Measurements from ENCODE around the gene PIP.
"Not testable (repeated sequence)": the region's sequence is repeated elsewhere in the genome, so short reads cannot be mapped to it uniquely, and the experiment has no call there.

The PIP gene, protein sequence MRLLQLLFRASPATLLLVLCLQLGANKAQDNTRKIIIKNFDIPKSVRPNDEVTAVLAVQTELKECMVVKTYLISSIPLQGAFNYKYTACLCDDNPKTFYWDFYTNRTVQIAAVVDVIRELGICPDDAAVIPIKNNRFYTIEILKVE

DNA sequence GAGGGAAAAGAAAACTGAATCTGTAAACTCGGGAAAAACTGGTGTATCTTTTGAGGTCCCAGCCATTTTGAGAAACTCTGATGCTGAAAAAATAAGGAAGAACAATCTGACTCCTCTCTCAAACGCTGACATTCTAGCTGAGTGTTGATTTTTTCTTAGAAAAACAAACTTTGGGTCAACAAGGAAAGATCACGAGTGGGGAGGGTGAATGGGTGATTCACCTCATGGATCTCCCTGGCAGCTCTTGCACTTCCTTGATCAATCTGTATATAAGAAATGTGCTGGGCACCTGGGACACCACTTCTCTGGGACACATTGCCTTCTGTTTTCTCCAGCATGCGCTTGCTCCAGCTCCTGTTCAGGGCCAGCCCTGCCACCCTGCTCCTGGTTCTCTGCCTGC, at the start of gene PIP:
Gene PIP, plus strand, starts transcription at position 297 of the 400 bp plus-strand sequence. Its CDS starts 40 bp downstream, at position 337.
- no peak for DNase-seq (ENCODE audit: low read depth in 3 of 3, low spot score in 1 of 3)

DNA sequence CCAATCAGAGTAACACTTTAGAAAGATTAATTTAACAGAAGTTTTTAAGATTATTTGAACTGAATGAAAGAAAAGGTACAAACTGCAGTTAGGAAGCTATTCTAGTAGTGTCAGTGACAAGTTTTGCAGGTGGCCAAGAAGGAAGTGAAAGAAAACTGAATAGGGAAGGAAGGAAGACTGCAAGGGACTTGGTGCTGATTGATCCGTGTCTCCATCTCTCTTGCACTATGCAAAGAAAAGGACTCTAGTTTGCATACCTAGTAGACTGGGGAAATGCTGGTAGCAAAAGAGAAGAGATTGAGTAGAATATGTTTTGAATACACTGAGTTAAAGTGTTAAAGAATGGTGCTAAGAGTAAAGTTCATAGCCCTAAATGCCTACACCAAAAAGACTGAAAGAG, 46.8 kb upstream of the PIP start:
- no peak for DNase-seq (ENCODE audit: low read depth in 3 of 3, low spot score in 1 of 3)

DNA sequence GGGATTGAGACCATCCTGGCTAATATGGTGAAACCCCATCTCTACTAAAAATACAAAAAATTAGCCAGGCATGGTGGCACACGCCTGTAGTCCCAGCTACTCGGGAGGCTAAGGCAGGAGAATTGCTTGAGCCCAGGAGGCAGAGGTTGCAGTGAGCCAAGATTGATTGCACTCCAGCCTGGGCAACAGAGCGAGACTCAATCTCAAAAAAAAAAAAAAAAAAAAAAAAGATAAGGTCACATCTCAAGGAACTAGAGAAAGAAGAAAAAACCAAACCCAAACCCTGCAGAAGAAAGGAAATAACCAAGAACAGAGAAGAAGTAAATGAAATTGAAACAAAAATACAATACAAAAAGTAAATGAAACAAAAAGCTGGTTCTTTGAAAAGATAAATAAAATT, 46.3 kb upstream of the PIP start:
- DNase-seq (ENCODE audit: low read depth in 3 of 3, low spot score in 1 of 3), result not testable (repeated sequence)

DNA sequence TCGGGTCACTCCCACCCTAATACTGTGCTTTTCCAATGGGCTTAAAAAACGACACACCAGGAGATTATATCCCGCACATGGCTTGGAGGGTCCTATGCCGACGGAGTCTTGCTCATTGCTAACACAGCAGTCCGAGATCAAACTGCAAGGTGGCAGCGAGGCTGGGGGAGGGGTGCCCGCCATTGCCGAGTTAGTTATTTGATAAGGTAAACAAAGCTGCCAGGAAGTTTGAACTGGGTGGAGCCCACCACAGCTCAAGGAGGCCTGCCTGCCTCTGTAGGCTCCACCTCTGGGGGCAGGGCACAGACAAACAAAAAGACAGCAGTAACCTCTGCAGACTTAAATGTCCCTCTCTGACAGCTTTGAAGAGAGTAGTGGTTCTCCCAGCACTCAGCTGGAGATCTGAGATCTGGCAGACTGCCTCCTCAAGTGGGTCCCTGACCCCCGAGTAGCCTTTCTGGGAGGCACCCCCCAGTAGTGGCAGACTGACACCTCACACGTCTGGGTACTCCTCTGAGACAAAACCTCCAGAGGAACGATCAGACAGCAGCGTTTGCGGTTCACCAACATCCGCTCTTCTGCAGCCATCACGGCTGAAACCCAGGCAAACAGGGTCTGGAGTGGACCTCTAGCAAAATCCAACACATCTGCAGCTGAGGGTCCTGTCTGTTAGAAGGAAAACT, 43.2 kb upstream of the PIP start:
- DNase-seq (ENCODE audit: low read depth in 3 of 3, low spot score in 1 of 3), result not testable (repeated sequence)

DNA sequence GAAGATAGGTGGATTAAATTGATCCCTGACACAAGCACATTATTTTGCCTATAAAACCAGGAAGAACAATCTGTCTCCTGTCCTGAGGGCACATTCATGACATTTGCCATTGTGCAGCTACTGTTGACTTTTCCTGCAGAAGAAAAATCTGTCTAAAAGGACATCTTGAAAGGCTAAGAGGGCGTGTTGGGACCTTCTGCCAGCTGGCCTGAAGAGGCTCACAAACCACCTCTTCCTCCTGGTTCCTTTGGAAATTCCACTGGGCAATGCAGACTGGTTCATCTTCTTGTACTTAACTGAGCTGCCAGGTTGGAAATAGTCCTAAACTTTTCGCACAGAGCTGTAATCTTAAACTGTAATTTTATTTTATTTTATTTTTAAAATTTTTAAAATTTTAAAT, 35.7 kb upstream of the PIP start:
- no peak for DNase-seq (ENCODE audit: low read depth in 3 of 3, low spot score in 1 of 3)

DNA sequence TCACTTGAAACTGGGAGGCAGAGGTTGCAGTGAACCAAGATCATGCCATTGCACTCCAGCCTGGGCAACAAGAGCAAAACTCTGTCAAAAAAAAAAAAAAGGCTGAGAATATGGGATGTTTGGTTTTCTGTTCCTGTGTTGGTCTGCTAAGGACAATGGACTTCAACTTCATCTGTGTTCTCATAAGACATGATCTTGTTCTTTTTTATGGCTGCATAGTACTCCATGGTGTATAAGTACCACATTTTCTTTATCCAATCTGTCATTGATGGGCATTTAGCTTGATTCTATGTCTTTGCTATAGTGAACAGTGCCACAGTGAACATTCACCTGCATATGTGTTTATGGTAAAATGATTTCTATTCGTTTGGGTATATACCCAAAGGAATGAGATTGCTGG, 32.3 kb upstream of the PIP start:
- not testable (repeated sequence) for DNase-seq (ENCODE audit: low read depth in 3 of 3, low spot score in 1 of 3)

DNA sequence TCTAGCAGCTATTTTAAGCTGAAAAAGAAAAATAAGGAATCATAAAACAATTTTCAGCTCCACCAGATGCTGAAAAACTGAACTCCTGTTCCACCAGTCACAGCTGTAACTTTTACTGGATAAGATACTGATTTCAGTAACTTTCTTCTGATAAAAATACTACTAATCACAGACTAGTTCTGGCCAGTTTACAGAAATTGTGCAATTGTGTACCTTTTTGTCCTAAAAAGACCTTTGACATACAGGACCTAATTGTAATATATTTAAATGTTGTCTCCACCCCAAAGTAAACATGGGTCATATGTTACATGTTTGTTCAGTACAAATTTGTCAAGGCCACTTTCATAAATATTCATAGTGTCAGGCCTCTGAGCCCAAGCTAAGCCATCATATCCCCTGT, 27.1 kb upstream of the PIP start:
- no peak for DNase-seq (ENCODE audit: low read depth in 3 of 3, low spot score in 1 of 3)

DNA sequence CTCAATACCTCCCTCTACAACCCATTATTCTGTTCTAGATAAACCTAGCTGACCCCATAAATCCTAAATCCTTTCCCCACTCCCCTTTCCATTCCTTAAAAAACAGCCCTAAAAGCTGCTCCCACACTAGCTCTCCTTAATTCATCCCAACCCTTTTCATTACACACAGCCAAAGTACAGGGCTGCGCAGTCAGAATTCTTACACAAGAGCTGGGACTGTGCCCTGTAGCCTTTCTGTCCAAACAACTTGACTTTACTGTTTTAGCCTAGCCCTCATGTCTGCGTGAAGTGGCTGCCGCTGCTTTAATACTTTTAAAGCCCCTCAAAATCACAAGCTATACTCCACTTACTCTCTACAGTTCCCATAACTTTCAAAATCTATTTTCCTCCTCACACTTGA, 23.9 kb upstream of the PIP start:
- DNase-seq (ENCODE audit: low read depth in 3 of 3, low spot score in 1 of 3), result not testable (repeated sequence)

DNA sequence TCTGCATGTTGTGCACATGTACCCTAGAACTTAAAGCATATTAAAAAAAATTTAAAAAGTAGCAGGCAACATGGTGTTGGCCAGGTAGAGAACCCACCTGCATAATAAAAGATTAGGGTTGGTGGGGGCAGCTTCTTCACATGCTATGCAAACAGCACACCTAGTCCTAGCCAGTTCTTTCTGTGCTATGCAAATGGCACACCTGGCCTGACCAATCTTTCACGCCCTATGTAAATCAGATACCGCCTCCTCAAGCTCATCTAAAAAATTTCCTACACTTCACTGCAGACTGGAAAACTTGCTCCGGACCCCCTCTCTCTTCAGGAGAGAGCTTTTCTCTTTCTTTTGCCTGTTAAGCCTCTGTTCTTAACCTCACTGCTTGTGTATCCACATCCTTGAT, 14.5 kb upstream of the PIP start:
- DNase-seq (ENCODE audit: low read depth in 3 of 3, low spot score in 1 of 3), result no peak

DNA sequence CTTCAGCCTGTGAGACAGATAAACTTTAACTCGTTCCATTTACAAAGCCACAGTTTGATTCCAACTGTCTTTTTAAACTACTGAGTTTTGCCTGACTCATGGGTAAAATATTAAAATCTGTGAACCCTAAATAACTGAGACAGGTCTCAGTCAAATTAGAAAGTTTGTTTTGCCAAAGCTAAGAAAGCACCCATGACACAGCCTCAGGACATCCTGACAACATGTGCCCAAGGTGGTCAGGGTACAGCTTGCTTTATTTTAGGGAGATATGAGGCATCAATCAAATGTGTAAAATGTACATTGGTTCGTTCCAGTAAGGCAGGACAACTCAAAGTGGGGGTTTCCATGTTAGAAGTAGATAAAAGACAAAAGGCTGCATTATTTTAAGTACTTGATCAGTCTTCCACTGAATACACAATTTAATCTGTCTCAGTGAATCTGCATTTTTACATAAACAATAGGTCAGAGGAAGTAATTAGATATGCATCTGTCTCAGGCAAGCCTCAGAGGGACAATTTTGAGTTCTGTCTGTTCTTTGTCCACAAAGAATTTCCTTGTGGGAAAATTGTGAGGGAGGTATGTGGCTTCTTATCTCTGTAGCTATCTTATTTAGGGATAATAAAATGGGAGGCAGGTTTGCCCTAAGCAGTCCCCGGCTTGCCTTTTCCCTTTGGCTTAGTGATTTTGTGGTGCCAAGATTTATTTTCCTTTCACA, 11.0 kb upstream of the PIP start:
- no peak for DNase-seq (ENCODE audit: low read depth in 3 of 3, low spot score in 1 of 3)

DNA sequence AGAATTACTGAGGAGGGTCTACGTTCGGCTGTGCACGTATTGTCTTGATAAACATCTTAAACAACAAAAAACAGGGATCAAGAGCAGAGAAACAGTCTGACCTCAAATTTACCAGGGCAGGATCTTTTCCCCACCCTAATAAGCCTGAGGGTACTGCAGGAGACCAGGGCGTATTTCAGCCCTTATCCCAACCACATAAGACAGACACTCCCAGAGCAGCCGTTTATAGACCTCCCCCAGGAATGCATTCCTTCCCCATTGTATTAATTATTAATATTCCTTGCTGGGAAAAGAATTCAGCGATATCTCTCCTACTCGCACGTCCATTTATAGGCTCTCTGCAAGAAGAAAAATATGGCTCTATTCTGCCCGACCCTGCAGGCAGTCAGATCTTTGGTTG, 8.6 kb upstream of the PIP start:
- DNase-seq (ENCODE audit: low read depth in 3 of 3, low spot score in 1 of 3), result not testable (repeated sequence)

DNA sequence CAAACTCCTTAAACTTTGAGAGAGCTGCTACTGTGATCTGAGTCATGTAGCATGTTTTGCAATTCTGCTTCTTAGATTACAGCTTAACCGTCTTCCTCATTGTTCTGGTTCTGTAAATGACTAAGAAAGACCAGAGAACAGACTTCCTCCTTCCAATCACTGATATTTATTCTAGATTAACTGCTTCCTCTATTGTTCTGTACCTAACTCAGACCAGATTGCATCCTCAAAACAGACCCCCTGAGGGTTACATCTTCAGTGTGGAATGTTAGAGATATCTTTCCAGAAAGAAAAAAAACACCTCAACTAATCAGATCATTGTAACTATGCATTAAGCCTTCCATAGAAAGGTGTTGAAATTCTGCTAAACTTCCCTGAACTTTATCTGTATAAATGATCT, 5.7 kb upstream of the PIP start:
- DNase-seq (ENCODE audit: low read depth in 3 of 3, low spot score in 1 of 3), result no peak

DNA sequence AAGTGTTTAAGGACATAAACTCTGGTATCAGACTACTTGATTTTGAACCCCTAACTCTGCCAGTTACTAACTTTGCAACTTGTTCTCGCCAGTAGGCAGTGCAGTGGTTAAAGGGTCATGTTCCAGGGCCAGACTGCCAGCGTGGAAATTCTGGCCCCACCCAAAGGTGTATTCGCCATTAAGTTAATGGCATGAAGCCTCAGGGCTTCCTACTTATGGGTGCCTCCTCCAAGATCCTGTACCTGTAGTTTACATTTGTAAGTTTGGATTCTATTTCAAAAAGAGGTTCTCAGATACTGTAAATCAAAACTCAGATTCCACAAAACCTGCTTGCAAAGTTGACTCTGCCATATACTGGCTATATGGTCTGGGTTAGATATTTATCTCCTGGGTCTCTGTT, 2.8 kb upstream of the PIP start:
- no peak for DNase-seq (ENCODE audit: low read depth in 3 of 3, low spot score in 1 of 3)

DNA sequence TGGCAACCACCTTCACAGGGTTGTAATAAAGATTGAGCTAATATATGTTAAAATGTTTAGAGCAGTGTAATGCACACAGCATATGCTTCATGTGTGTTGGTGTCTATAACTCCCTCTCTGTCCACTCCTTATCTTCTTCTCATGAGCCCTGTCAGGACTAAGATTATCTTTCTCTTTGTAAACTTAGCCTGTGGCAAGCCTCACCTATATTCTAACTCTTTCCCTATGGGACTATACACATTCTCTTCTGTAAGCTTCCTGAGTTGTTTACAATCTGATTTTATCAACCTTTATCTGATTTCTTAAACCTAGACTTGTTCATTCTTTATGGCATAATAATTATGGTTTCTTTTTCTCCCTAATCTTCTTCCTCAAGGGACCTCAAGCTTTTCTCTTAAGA, 2.4 kb upstream of the PIP start:
- DNase-seq (ENCODE audit: low read depth in 3 of 3, low spot score in 1 of 3), result no peak

DNA sequence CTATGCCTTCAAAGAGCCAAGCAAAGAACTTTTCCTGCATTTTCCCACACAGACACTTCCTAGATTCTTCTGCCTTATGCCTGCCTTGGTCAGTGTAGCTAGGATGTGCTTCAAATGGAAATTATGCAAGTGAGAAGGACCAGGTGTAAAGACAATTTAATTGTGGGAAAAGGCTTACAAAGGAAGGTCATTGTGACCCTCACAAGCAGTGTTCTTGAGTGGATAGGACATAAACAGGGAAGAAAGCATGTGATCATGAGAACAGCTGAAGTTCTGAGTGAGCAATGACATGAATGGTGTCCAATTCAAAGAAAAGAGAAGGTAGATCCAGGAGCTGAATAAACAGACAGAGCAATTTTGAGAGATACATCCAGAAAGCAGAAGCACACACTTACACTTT, 1.3 kb upstream of the PIP start:
- DNase-seq (ENCODE audit: low read depth in 3 of 3, low spot score in 1 of 3), result no peak

DNA sequence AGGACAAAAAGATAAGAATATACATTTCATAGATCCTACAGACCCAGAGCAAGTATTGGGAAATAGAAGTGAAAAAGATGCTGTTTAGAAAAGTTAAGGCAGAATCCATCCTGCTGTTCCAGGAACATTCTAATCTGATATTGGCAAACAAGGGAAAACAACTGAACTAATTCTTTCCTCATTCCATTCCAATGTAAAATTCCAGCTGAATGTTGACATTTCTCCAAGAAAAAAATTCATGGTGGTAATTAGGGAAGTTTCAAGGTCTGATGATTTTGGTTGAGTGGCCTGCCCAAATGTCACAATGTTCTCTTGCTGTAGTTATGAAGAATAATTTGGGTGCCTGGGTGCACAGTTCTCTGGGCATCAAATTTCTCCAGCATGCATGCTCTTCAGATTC, 15.2 kb downstream of the PIP start:
- DNase-seq (ENCODE audit: low read depth in 3 of 3, low spot score in 1 of 3), result no peak

DNA sequence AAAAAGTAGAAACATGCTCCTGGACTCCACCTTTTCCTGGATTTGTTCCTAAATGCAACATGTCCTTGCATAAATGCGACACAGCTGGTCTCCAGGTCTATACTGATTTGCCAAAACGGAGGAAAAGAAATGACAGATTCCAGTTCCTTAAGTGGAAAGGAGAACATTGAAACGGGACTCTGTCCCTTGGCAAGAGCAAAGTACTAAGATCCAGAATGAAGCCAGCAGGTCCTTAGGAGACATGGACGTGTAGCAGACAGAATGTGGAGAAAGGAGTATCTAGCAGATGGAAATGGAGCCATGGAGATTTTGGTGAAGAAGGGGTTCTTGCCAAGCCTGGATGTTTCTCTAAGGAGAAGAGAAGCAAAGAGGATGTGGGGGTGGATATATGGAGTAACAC, 16.2 kb downstream of the PIP start:
- DNase-seq (ENCODE audit: low read depth in 3 of 3, low spot score in 1 of 3), result no peak

DNA sequence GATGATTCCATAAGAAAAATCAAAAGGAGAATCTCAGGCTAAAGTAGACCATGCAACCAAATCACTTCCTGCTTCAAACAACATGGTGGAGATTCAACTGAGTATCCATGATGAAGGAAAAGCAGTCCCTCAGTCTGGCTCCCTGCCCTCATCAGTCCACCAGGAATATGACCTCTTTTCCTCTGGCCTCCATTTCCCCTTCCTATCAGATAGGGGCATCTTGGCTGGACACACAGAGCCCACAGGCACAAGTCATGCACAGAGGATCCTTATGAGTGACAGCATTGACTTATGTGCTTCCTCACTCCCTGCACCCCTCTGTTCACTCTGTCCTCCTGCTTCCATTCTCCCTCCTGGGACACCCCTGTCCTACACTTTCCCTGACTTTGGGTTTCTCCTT, 16.8 kb downstream of the PIP start:
- no peak for DNase-seq (ENCODE audit: low read depth in 3 of 3, low spot score in 1 of 3)

DNA sequence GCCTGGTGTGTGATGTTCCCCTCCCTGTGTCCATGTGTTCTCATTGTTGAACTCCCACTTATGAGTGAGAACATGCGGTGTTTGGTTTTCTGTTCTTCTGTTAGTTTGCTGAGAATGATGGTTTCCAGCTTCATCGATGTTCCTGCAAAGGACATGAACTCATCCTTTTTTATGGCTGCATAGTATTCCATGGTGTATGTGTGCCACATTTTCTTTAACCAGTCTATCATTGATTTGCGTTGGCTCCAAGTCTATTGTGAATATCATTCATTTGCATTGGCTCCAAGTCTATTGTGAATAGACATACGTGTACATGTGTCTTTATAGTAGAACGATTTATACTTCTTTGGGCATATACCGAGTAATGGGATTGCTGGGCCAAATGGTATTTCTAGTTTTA, 18.8 kb downstream of the PIP start:
- not testable (repeated sequence) for DNase-seq (ENCODE audit: low read depth in 3 of 3, low spot score in 1 of 3)

DNA sequence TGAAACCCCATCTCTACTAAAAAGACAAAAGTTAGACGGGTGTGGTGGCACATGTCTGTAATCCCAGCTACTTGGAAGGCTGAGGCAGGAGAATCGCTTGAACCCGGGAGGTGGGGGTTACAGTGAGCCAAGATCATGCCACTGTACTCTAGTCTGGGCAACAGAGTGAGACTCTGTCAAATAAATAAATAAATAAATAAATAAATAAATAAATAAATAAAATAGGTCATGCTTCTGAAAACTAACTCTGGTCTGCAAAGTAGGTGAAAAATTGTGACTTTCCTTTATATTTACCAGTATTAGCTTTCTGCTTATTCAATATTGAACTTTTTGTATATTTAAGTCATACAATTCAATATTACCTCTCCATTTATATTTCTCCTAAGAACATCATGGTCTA, 26.7 kb downstream of the PIP start:
- not testable (repeated sequence) for DNase-seq (ENCODE audit: low read depth in 3 of 3, low spot score in 1 of 3)

DNA sequence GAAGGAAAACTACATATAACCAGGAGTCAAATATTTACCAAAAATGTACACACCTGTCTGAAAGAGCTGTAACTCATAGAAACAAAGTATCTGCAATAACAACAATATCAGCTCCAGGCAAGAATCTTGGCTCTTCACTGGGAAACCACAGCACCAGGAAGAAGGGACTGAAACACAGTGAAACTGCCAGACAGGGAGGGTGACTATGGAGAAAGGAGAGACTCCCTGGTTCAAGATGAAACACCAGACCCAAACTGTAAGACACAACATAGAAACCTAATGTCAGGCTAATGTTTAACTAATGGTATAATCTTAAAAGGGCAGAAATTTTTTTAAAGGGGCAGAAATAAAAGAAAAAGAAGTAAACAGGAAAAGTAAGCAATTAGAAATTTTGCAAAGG, 39.8 kb downstream of the PIP start:
- no peak for DNase-seq (ENCODE audit: low read depth in 3 of 3, low spot score in 1 of 3)

DNA sequence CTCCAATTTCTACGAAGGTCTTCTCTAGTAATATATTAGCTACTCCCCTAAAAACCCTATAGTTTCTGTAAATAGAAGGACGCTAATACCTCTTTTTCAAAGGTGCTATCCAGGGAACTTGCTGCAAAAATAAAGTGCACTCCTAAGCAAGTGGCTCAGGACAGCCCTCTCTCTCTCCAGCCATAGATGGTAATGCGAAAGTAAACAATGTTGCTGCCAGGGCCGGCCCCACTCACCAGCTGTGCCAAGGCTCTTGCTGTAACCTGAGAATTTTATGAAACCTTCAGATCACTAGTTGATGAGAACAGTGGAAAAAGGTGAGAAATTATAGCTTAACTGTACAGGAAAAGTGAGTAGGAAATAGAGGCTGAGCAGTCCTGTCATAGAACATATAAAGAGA, 40.5 kb downstream of the PIP start:
- no peak for DNase-seq (ENCODE audit: low read depth in 3 of 3, low spot score in 1 of 3)

DNA sequence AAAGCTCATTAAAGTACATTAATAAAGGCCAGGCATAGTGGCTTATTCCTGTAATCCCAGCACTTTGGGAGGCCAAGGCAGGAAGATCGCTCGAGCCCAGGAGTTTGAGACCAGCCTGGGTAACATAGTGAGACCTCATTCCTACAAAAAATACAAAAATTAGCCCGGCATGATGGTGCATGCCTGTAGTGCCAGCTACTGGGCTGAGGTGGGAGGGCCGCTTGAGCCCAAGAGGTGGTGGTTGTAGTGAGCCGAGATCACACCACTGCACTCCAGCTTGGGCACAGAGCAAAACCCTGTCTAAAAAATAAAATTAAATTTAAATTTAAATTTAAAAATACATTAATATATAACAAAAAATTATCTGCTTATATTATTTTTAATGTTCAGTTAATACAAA, 44.3 kb downstream of the PIP start:
- DNase-seq (ENCODE audit: low read depth in 3 of 3, low spot score in 1 of 3), result no peak
